Measurements from ENCODE around the gene CC2D2B.
"Not testable (repeated sequence)": the region's sequence is repeated elsewhere in the genome, so short reads cannot be mapped to it uniquely, and the experiment has no call there.

CC2D2B gene, protein sequence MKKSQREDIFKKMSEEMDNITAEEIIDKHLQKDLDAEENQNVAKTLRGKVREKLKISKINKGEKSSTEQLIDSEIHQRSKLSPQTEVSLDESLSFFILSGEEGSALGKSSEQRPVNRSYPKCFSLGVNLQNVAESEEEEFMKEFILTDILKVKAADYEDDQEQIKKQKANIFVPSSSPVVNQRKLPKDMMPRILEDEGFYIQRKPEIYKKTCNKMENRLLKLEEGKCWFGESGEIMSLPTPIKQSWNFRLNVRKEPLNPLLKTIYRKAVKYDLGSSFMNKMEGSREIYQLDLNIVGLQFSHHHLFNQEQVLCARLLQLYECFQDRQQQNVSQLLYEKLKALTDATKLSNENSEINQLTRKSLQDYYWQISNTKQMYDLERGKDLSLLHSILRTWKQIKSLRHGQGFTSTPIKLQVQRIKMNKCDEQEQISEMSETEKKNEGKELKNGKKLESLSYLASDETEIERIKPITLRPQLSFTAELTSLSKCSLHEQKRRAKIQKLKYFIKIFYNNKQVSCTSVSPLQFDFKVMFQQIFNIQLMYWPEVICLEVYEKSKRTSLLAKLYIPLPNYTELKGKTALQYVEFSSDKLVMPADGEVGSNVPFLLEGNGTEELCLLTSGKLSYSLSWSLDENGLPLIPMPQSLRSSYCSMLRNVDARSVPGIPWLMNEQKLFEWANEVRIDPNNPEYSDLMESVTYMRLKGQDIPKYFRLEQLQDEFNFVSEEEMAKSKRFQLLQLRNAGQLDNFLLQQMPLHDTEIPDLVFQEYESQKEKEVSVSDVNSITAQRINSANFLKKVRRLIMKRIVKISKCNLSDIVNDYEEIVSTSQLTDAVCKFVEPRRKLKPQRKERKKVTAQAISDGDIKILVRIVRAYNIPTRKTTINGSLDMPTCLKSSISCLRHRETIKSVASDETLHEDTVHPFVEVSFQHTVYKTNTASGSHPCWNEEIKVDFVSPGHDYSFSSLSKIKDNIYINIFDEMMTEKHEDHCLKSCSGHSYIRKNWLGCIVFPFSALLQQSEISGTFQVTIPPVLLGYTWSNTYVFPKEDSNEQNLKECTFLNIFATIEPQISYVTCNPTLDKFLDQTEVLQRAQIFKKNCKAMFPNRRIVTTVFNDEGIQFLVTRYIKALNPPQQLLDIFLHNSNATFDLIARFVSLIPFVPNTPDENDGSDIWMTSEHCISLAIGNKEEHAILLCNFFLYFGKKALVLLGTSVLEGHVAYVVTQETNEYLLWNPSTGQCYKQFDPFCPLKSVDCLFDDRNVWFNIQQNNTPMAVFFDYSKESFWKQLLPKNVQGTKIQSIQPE (N-terminal part only)

DNA sequence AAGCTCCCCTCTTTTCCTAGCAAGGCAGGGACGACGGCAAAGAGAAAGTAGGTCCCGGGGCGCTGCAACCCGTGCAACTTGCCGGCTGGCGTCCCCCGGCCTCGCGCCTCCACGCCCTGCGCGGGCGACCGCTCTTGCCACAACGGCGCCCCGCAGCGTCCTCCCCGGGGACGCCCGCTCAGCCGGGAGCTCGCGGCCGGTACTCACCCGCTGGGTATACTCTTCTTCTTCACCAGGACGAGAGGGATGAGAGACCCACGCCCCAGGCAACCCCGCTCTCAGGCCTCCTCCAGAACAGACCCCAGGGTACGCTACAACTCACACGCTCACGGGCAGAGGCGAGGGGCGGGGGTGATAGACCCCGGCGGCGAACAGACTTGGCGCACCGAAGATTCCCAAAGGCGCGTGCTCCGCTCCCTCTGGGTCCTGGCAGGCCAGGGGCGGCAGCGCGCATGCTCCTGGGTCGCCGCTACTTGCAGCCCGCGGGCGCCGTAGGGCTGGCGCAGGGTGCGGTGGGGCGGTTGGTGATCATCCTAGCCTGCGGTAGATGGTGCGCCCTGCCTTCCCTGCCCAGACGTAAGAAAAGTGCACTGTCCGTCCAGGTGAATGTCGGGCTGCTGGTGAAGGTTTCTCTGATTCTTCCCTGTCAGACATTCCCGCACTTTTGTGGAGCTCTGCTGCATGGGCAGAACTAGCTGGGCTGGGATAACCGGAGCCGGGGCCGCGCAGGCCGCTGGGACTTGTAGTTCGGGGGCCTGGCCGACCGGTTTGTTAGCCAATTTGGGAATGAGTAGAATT is at the start of gene CC2D2B:
TSS of gene CC2D2B (plus strand) at position 520 of the 798 bp plus-strand sequence. CDS start 3,349 bp downstream, outside the sequence.
- in situ Hi-C loops (cut with MboI; ENCODE audit: low sequenced_read_pairs), result no loop called here

DNA sequence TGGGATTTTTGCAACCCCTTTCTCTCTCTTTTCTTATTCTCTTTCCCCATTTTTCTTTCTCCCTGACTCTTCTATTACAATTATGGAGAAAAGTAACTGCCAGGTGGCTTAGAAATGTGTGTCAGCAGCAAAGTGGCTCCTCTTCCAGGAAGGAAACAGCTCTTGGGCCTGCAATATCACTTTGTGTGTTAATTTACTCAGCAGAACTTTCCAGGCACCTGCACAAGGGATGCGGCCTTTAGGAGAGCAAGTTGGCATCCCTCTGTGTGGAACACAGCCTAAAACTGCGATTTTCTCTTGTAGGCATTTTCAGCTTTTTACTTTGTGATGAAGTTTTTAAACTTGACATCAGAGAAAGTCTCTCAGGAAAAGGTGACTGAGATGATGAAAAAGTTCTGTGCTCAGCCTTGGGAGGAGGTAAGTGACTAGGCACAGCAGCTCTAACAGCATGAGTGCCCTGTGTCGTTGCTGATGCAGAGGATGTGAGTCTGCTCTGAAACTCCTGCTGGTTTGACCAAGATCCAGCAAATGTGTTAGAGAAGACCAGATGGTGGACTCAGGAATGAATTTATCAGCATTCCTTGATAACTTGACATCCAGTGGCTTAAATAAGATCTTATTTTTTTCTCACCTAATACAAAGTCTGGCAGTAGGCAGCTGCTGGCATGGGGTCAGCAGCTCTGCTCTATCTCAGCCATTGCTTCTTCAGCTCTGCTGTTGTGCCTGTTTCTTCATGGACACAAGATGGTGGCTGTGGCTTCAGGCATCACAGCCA is 47.4 kb upstream of the CC2D2B start:
- in situ Hi-C loops (cut with MboI; ENCODE audit: low sequenced_read_pairs), result no loop called here

DNA sequence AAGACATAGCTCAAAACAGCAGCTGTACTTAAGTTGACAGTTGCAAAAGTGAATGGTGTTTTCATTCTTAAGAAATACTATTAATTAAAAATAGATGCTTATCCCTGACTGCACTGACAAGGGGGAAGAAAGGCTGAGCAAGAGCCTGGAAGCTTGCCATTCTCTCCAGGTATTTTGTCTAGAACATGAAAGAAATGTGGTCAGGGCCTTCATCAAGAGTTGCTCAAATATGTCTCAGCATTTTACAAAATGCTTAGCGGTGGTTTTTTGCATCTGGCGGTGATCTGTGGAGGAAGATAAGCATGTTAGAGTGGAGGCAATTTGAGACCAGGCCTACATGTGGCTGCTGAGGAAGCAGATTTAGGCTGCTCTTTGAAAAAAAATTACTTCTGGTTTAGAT is 46.4 kb upstream of the CC2D2B start:
- in situ Hi-C loops (cut with MboI; ENCODE audit: low sequenced_read_pairs), result no loop called here

DNA sequence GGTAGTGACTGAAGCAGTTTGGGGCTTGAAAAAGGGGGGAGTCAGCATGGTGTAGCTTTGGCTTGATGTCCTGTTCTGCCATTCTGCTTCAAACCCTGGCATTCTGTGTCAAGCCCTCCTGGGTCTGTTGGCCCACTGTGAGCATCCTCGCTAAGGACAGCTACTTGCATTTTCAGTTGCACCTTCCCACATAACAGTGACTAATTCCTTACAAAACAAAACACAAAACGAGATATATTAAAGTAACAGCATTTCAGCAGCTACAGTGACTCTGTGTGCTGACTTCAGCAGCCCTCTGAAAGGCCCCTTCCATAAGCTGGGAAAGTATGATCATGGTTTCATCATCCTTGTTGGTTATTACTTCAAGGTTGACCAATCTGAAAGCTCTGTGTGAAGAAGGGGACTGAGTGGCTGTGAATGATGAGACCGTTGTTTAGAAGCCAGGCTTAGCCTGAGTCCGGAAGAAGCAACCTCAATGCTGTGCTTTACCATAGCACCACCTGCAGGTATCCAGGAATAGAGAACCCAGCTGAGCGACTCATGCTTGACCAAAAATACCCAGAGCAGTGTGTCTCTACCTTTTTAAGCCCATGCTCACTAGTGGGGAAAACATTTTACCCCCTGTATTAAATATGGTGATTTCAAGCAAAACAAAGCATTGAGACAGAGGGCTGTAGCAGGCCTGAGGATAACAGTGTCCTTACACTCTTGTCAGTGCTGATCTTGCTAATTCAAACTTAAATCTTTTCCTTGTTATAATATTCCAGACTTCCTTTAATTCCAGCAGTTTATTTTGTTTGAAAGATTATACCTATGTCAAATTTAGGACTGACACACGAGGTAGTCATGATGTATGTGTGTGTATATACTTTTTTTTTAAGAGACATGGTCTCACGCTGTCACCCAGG is 42.6 kb upstream of the CC2D2B start:
- in situ Hi-C loops (cut with MboI; ENCODE audit: low sequenced_read_pairs), result no loop called here

DNA sequence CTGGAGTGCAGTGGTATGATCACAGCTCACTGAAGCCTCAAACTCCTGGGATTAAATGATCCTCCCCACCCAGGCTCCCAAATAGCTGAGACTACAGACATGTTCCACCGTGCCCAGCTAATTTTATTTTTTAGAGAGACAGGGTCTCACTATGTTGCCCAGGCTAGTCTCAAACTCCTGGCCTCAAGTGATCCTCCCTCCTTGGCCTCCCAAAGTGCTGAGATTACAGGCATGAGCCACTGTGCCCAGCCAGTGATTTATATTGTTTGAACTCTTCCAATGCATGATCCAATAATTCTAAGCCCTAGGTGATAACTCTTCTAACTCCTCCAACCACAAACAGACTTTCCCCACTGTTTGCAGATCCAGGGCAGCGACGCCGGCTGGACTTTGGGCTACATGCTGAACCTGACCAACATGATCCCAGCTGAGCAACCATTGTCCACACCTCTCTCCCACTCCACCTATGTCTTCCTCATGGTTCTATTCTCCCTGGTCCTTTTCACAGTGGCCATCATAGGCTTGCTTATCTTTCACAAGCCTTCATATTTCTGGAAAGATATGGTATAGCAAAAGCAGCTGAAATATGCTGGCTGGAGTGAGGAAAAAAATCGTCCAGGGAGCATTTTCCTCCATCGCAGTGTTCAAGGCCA is 41.8 kb upstream of the CC2D2B start:
- in situ Hi-C loops (cut with MboI; ENCODE audit: low sequenced_read_pairs), result no loop called here

DNA sequence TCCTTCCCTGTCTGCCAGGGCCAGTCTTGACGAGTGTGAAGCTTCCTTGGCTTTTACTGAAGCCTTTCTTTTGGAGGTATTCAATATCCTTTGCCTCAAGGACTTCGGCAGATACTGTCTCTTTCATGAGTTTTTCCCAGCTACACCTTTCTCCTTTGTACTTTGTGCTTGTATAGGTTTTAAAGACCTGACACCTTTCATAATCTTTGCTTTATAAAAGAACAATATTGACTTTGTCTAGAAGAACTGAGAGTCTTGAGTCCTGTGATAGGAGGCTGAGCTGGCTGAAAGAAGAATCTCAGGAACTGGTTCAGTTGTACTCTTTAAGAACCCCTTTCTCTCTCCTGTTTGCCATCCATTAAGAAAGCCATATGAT is 41.3 kb upstream of the CC2D2B start:
- in situ Hi-C loops (cut with MboI; ENCODE audit: low sequenced_read_pairs), result no loop called here

DNA sequence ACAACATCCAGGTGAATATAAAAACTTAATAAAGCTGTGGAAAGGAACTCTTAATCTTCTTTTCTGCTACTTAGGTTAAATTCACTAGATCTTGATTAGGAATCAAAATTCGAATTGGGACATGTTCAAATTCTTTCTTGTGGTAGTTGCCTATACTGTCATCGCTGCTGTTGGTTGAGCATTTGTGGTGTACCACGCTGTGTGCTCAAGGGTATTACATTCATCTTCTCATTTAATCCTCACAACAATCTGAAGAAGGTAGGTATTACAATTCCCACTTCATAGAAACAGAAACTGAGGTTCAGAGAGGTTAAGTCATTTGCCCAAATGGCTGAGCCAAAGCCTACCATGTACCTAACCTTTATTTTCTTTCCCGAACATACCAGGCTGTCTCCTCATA is 39.9 kb upstream of the CC2D2B start:
- in situ Hi-C loops (cut with MboI; ENCODE audit: low sequenced_read_pairs), result no loop called here

DNA sequence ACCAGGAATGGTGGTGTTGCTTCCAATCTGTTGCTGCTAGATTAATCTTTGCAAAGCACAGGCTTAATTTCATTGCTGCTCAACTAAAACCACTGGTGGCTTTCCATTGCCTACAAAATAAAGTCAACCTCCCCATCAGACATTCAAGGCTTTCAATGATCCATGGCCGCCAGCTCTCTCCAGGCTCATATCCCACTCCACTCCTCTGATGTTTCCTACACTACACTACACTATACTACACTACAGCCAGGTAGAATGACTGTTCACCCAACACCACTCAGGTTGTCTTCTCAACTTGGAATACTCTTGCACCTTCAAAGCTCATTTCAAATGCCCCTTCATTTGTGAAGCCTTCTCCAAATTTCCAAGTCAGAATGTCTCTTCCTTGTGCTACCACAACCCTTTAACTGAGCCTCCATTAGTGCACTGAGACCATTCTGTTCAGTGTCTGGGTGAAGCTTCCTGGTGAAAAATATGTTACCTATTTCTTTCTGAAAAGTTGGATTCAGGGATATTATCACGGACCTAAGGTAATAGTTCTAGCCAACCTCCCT is 35.5 kb upstream of the CC2D2B start:
- in situ Hi-C loops (cut with MboI; ENCODE audit: low sequenced_read_pairs), result no loop called here

DNA sequence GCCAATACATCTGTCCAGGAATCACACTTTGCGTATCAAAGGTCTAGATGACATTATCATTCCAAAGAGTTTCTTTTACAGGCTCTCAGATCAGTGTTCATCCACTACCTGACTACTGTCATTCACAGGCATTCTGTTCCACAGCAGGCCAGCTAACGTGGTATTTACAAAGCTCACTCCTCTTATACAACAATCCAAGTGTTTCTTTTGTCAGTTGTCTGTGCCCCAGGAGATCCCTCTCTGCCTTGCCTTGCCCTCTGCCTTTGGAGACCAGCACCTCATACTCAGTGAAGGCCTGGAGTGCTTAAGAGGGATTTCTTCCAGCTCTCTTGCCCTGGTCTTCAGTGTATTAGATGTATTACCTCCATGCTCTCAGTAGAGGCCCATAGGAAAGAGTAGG is 34.6 kb upstream of the CC2D2B start:
- in situ Hi-C loops (cut with MboI; ENCODE audit: low sequenced_read_pairs), result no loop called here

DNA sequence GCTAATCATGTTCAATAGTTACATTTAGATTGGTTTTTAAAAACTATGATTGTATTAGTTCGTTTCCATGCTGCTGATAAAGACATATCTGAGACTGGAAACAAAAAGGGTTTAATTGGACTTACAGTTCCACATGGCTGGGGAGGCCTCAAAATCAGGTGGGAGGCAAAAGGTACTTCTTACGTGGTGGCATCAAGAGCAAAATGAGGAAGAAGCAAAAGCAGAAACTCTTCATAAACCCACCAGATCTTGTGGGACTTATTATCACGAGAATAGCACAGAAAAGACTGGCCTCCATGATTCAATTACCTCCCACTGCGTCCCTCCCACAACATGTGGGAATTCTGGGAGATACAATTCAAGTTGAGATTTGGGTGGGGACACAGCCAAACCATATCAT is 34.1 kb upstream of the CC2D2B start:
- in situ Hi-C loops (cut with MboI; ENCODE audit: low sequenced_read_pairs), result no loop called here

DNA sequence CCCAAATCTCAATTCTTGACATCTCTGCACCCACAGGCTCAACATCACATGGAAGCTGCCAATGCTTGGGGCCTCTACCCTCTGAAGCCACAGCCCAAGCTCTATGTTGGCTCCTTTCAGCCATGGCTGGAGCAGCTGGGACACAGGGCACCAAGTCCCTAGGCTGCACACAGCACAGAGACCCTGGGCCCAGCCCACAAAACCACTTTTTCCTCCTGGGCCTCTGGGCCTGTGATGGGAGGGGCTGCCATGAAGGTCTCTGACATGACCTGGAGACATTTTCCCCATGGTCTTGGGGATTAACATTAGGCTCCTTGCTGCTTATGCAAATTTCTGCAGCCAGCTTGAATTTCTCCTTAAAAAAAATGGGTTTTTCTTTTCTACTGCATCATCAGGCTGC is 33.0 kb upstream of the CC2D2B start:
- in situ Hi-C loops (cut with MboI; ENCODE audit: low sequenced_read_pairs), result not testable (repeated sequence)

DNA sequence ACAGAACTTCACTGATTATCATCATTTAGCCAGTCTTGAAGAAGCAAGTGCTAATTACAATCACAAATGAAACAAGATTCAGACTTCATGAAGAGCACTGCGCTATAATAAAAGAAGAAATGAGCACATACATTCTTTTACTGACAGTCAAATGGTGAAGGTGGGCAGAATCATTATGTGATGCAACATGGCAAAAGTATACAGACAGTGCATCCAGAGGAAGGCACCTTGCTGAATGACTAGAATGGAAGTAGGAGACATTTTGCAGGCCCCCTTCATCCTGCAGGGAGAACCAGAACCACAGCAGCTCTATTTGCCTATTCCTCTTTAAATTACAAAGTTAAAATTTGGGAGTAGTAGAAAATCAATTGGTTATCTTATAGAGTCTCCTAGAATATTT is 31.0 kb upstream of the CC2D2B start:
- in situ Hi-C loops (cut with MboI; ENCODE audit: low sequenced_read_pairs), result no loop called here

DNA sequence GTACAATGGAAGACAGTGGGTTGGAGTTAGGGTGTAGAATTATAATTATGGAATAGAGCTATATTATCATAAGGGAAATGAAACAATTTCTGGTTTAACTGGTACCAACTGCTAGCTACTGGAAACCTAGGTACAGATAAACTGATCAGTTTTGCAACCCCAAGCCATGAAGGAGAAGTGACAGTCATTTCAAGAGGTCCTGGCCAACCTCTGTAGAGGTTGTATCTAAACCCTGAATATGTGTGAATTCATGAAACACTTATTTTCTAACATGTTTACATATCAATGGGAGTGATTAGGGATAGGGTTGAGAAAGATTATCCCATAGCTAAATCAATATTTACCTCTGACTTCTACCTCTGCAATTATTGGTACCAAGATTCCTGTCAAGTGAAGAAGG is 29.9 kb upstream of the CC2D2B start:
- in situ Hi-C loops (cut with MboI; ENCODE audit: low sequenced_read_pairs), result no loop called here

DNA sequence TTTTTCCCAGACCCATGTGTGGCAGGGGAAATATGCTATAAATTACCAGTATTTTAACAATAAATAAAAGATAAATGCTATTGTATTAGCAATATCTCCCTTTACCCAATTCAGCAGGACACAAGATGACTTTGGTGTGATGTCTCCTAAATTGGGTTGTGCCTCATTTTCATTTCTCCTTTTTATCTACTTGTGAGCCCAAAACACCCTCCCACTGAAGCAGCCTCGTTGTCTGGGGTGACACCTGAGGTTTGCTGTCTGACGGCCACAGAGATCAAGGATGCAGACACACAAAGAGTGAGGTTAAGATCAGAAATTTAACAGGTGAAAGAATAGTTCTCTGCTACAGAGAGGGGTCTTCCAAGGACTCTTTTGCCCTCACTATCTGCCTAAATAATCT is 27.1 kb upstream of the CC2D2B start:
- in situ Hi-C loops (cut with MboI; ENCODE audit: low sequenced_read_pairs), result no loop called here

DNA sequence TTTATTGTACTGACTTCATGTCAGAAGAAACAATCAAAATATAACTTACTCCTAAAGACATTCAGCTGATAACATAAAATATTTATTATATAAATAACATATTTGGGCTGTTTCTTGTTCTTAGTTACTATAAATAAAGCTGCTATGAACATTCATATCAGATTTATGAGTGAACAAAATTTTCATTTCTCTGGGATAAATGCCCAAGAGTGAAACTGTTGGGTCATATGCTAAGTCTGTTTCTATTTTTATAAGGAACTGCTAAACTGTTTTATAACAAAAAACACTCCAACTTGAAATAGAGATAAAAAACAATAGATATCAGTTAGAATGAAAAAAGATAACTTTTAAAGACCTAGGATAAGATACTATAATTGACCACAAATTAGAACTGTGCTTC is 26.5 kb upstream of the CC2D2B start:
- in situ Hi-C loops (cut with MboI; ENCODE audit: low sequenced_read_pairs), result no loop called here

DNA sequence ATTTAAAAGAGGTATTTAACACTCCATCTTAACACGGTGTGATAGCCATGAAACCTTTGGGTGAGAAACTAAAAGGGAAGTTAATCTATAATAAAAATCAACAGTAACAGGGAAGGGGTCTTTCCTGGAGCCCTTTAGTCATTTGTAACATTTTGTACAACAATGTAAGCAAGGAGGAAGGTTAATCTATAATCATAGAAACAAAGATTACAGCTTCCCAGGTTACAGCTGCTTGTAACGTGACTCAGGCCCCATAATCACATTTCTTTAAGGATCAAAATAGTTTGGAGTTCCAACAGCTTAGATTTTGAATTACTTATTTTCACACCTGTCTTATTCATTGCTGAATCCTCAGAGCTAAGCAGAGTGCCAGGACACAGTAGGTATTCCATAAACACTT is 17.9 kb upstream of the CC2D2B start:
- in situ Hi-C loops (cut with MboI; ENCODE audit: low sequenced_read_pairs), result no loop called here

DNA sequence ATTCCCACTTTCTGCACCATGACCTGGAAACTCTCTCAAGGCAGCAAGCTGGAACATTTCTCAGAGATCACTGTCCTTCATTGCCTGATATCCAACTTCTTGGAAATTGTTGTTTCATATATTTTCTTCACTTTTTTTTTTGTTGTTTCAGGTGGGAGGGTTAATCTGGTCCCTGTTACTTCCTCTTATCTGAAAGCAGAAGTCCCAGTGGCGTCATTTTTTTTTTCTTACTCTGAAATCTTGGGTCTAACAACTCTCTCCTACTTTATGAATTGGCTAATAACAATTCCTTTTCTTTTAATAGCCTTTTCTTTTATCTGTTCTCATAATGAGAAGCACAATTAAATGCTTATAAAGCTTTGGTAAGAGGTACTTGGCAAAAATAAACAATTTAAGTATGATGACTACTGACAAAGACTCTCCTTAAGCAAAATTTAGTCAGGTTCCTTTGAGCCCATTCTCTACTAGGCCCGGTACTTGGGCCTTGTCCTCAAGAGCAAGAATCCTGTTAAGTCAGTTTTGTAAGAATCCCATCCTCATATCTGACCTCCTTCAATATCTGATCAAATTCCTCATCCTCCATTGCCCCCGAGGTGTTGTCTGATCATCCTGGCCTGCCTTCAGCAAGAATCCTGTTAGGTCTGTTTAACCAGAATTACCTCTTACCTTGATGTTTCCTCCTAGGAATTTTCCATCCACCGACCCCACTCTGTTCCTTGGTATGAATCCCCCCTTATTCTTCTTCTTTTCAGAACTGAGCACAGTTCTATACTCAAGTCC is 11.5 kb upstream of the CC2D2B start:
- in situ Hi-C loops (cut with MboI; ENCODE audit: low sequenced_read_pairs), result no loop called here

Measured in HL-60/S4 treated with retinoic acid at 250 ng/mL for 4 days and 3 days (cell line).